ENCODE data around the gene SLC4A1. TPM values are rescaled to one million over a fixed set of nuclear protein-coding genes. Genes with fewer than 3 reads are reported as not detected.

SLC4A1 gene
- total and polyA plus RNA-seq, 2 donors (not counting 3 experiments of a cell fraction or from before 2014, with no cell fraction given) = not detected

DNA sequence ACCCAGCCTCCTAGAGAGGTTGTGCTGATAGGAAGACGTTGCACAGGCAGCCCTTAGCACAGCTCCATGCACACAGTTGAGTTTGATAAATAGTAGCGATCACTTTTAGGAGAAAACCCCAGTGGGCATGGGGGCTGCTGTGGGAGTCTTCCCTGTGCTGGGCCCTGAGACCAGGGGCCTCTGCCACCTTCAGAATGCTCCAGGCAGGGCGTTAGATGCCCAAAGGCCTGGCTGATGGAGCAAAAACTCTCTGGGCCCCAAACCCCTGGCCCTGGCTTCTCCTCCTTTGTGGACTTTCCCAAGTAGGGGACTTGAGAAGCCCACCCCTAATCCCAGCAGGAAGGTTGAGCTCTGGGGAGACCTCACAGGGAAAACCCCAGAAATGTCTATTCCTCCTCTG lies 14.3 kb upstream of the SLC4A1 start:
- ChIA-PET CTCF (interaction anchor here (0.7 to 1.4 kb wide), 4 partner anchors 18 to 338 kb away, joined by 3 to 4 read pairs (median 3); partner anchors contain the start of gene FAM171A2), POLR2A (no interaction called here)
- Histone ChIP-seq H3K9me3 (replicated peaks; ENCODE audit: control insufficient read depth, insufficient read depth, low read length) (no peaks in the 10 kb centered on the region), H3K27ac (ENCODE audit: insufficient read depth, low read depth, low read length) (no peak overlapping the region), H4K20me1 (replicated peaks; ENCODE audit: control insufficient read depth, extremely low read depth, insufficient read depth, low read length) (no peaks in the 10 kb centered on the region), H3K9me1 (replicated peaks; ENCODE audit: control insufficient read depth, extremely low read depth, insufficient read depth, low read length) (no peaks in the 10 kb centered on the region), H3K9ac (replicated peaks; ENCODE audit: extremely low read depth, insufficient read depth, low read length) (no peak overlapping the region), H3K4me2 (ENCODE audit: insufficient read depth, low read length) (no peak overlapping the region), H3K4me3 (replicated peaks in 1 of 3; ENCODE audit: insufficient read depth in 1 of 3, low read depth in 1 of 3, low read length in 3 of 3) (no peak overlapping the region), H3K79me2 (ENCODE audit: control insufficient read depth, insufficient read depth, low read length) (no peaks in the 10 kb centered on the region), H2AFZ (ENCODE audit: low read depth, low read length) (no peak overlapping the region), H3K27me3 (ENCODE audit: control insufficient read depth in 2 of 2, insufficient read depth in 2 of 2, low read length in 2 of 2) (no peaks in the 10 kb centered on the region), H3K4me1 (ENCODE audit: control insufficient read depth, extremely low read depth, insufficient read depth, low read length) (peaks cover 15% of the 10 kb centered on the region), H3K36me3 (ENCODE audit: control insufficient read depth in 2 of 2, extremely low read depth in 1 of 2, insufficient read depth in 2 of 2, low read length in 2 of 2) (no peaks in the 10 kb centered on the region)
- FAIRE-seq = no peak
- dilution Hi-C loops (cut with MboI; ENCODE audit: extremely low pct_ligation_motif_present, low sequenced_read_pairs) (no loop called here), intact Hi-C loops (cut with micrococcal nuclease) (no loop called here)
- DNase-seq (ENCODE audit: low read depth, low spot score) = no peak
- no TSS peak for BruUV-seq (replicated peaks)
- TF ChIP-seq POLR2A (IDR thresholded peaks at IDR 0.05; ENCODE audit: low read depth, low read length) (no peak), GATA2 (IDR thresholded peaks at IDR 0.05; ENCODE audit: insufficient read depth, insufficient read length, low read depth, low read length) (no peak), POLR2AphosphoS5 (IDR thresholded peaks at IDR 0.05; ENCODE audit: insufficient read depth, low read depth, low read length) (no peak), JUN (IDR thresholded peaks at IDR 0.05; ENCODE audit: borderline replicate concordance, insufficient read depth, insufficient read length, low read depth) (no peak)
- TF ChIP-seq, protein P1, sequence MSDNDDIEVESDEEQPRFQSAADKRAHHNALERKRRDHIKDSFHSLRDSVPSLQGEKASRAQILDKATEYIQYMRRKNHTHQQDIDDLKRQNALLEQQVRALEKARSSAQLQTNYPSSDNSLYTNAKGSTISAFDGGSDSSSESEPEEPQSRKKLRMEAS (IDR thresholded peaks at IDR 0.05; ENCODE audit: insufficient read depth, insufficient read length) = no peak

DNA sequence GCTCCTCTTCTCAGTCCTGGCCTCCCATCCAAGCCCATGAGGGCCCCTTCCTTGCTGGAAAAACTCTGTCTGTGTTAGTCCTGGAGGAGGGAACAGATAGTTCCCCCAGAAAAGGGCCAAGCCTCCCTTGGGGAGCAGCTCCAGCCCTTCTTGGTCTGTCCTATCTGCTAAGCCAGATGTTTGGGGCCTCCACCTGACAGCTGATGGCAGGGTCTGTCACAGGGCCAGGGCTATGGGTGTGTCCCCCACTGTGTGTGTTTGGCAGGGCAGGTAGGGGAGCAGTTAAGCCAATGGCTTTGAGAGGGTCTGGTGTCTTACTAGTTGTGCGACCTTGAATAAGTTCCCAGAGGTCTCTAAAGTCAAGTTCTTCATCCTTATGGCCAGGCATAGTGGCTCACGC lies 13.6 kb upstream of the SLC4A1 start:
- H3K9me1 ChIP-seq (replicated peaks; ENCODE audit: control insufficient read depth, extremely low read depth, insufficient read depth, low read length) = no peaks in the 10 kb centered on the region
- dilution Hi-C loops (cut with MboI; ENCODE audit: extremely low pct_ligation_motif_present, low sequenced_read_pairs) = no loop called here
- CTCF ChIA-PET = interaction anchor here (0.7 to 1.4 kb wide), 3 partner anchors 18 to 82 kb away, joined by 3 read pairs; partner anchors contain the start of gene FAM171A2
- H3K27ac ChIP-seq (ENCODE audit: insufficient read depth, low read depth, low read length) = no peak overlapping the region
- TF ChIP-seq POLR2AphosphoS5 (IDR thresholded peaks at IDR 0.05; ENCODE audit: insufficient read depth, low read depth, low read length) (no peak), EZH2 (IDR thresholded peaks at IDR 0.05; ENCODE audit: borderline replicate concordance, low read depth, low read length, severe bottlenecking) (no peak), GATA2 (IDR thresholded peaks at IDR 0.05; ENCODE audit: insufficient read depth, insufficient read length, low read depth, low read length) (no peak), FOS (IDR thresholded peaks at IDR 0.05; ENCODE audit: borderline replicate concordance, insufficient read depth, low read length) (no peak)
- TF ChIP-seq, protein P2, sequence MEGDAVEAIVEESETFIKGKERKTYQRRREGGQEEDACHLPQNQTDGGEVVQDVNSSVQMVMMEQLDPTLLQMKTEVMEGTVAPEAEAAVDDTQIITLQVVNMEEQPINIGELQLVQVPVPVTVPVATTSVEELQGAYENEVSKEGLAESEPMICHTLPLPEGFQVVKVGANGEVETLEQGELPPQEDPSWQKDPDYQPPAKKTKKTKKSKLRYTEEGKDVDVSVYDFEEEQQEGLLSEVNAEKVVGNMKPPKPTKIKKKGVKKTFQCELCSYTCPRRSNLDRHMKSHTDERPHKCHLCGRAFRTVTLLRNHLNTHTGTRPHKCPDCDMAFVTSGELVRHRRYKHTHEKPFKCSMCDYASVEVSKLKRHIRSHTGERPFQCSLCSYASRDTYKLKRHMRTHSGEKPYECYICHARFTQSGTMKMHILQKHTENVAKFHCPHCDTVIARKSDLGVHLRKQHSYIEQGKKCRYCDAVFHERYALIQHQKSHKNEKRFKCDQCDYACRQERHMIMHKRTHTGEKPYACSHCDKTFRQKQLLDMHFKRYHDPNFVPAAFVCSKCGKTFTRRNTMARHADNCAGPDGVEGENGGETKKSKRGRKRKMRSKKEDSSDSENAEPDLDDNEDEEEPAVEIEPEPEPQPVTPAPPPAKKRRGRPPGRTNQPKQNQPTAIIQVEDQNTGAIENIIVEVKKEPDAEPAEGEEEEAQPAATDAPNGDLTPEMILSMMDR (IDR thresholded peaks at IDR 0.05; ENCODE audit: extremely low read depth in 1 of 2, insufficient read depth in 1 of 2, low read depth in 1 of 2, low read length in 2 of 2) = no peak
- H3K36me3 ChIP-seq (ENCODE audit: control insufficient read depth in 2 of 2, extremely low read depth in 1 of 2, insufficient read depth in 2 of 2, low read length in 2 of 2) = no peaks in the 10 kb centered on the region
- no peak overlapping the region for H2AFZ ChIP-seq (ENCODE audit: low read depth, low read length)
- no peak overlapping the region for H3K4me2 ChIP-seq (ENCODE audit: insufficient read depth, low read length)
- no TSS peak for BruUV-seq (replicated peaks)
- FAIRE-seq (no peak), DNase-seq (ENCODE audit: low read depth, low spot score) (no peak)
- H3K27me3 ChIP-seq (ENCODE audit: control insufficient read depth in 2 of 2, insufficient read depth in 2 of 2, low read length in 2 of 2) = no peaks in the 10 kb centered on the region
- no peak overlapping the region for H3K9ac ChIP-seq (replicated peaks; ENCODE audit: extremely low read depth, insufficient read depth, low read length)
- H3K4me3 ChIP-seq (replicated peaks in 1 of 3; ENCODE audit: insufficient read depth in 1 of 3, low read depth in 1 of 3, low read length in 3 of 3) = no peak overlapping the region
- H3K4me1 ChIP-seq (ENCODE audit: control insufficient read depth, extremely low read depth, insufficient read depth, low read length) = peaks cover 15% of the 10 kb centered on the region
- H4K20me1 ChIP-seq (replicated peaks; ENCODE audit: control insufficient read depth, extremely low read depth, insufficient read depth, low read length) = no peaks in the 10 kb centered on the region
- intact Hi-C loops (cut with micrococcal nuclease) = no loop called here
- no peaks in the 10 kb centered on the region for H3K9me3 ChIP-seq (replicated peaks; ENCODE audit: control insufficient read depth, insufficient read depth, low read length)
- H3K79me2 ChIP-seq (ENCODE audit: control insufficient read depth, insufficient read depth, low read length) = no peaks in the 10 kb centered on the region
- POLR2A ChIA-PET = interaction anchor here (0.5 kb wide), 1 partner anchor 82 kb away, joined by 5 read pairs; the partner anchor contains the start of gene ATXN7L3

All from endothelial cell of umbilical vein (primary cell).